ENCODE measurements around the gene ADAMTSL1. TPM values are rescaled to one million over a fixed set of nuclear protein-coding genes. Genes with fewer than 3 reads are reported as not detected.

Gene ADAMTSL1
- total and polyA plus RNA-seq, 2 experiments from 2014 or later, result 2.3 to 5.0 TPM

GRCh38 chr9:18610956-18611355 is 137.0 kb downstream of the ADAMTSL1 start:
- Histone ChIP-seq H3K4me2 (no peak overlapping the region), H3K79me2 (replicated peaks; ENCODE audit: insufficient read depth) (no peaks in the 10 kb centered on the region), H3K27me3 (ENCODE audit: insufficient read depth) (no peaks in the 10 kb centered on the region; the same call in 1 of the 2 replicates), H3K27ac (ENCODE audit: low read depth) (no peak overlapping the region), H4K20me1 (replicated peaks; ENCODE audit: insufficient read depth) (no peaks in the 10 kb centered on the region), H3K4me3 (no peak overlapping the region), H3K36me3 (ENCODE audit: insufficient read depth) (no peaks in the 10 kb centered on the region), H3F3A (replicated peaks; ENCODE audit: low read depth) (no peaks in the 10 kb centered on the region), H3K9me2 (ENCODE audit: insufficient read depth) (no peaks in the 10 kb centered on the region), H3K4me1 (ENCODE audit: insufficient read depth) (peaks cover 13% of the 10 kb centered on the region), H2AFZ (no peak overlapping the region)
- Mint-ChIP-seq H3K36me3 (ENCODE audit: low read depth) (no peaks in the 10 kb centered on the region), H3K27ac (no peak overlapping the region), H3K4me1 (peaks cover 14% of the 10 kb centered on the region), H3K27me3 (ENCODE audit: insufficient read depth, low read depth, poor library complexity) (no peaks in the 10 kb centered on the region), H3K4me3 (no peak overlapping the region), H3K9me3 (no peaks in the 10 kb centered on the region; the same call in 2 of the 3 replicates)
- DNase-seq (ENCODE audit: low spot score), result no peak
- TF ChIP-seq NANOG (IDR thresholded peaks at IDR 0.05; ENCODE audit: borderline replicate concordance) (no peak), JUNB (IDR thresholded peaks at IDR 0.05; ENCODE audit: unreplicated experiment) (no peak), ZNF114 (CRISPR knock-in tag; IDR thresholded peaks at IDR 0.05) (no peak), POLR2AphosphoS5 (IDR thresholded peaks at IDR 0.05; ENCODE audit: low read depth) (no peak), REST (IDR thresholded peaks at IDR 0.05; ENCODE audit: unreplicated experiment) (no peak), EZH2phosphoT487 (IDR thresholded peaks at IDR 0.05; ENCODE audit: unreplicated experiment) (no peak), CTCF (conservative IDR thresholded peaks at IDR 0.05; ENCODE audit: low read depth in 2 of 2) (no peak), CREB1 (CRISPR knock-in tag; IDR thresholded peaks at IDR 0.05; ENCODE audit: low read depth) (no peak), STAT1 (IDR thresholded peaks at IDR 0.05; ENCODE audit: unreplicated experiment) (no peak), ETS1 (IDR thresholded peaks at IDR 0.05) (no peak), ZNF331 (CRISPR knock-in tag; IDR thresholded peaks at IDR 0.05; ENCODE audit: low read depth) (no peak), EZH2 (IDR thresholded peaks at IDR 0.05; ENCODE audit: low read depth, unreplicated experiment) (no peak)
- TF ChIP-seq, protein P1, sequence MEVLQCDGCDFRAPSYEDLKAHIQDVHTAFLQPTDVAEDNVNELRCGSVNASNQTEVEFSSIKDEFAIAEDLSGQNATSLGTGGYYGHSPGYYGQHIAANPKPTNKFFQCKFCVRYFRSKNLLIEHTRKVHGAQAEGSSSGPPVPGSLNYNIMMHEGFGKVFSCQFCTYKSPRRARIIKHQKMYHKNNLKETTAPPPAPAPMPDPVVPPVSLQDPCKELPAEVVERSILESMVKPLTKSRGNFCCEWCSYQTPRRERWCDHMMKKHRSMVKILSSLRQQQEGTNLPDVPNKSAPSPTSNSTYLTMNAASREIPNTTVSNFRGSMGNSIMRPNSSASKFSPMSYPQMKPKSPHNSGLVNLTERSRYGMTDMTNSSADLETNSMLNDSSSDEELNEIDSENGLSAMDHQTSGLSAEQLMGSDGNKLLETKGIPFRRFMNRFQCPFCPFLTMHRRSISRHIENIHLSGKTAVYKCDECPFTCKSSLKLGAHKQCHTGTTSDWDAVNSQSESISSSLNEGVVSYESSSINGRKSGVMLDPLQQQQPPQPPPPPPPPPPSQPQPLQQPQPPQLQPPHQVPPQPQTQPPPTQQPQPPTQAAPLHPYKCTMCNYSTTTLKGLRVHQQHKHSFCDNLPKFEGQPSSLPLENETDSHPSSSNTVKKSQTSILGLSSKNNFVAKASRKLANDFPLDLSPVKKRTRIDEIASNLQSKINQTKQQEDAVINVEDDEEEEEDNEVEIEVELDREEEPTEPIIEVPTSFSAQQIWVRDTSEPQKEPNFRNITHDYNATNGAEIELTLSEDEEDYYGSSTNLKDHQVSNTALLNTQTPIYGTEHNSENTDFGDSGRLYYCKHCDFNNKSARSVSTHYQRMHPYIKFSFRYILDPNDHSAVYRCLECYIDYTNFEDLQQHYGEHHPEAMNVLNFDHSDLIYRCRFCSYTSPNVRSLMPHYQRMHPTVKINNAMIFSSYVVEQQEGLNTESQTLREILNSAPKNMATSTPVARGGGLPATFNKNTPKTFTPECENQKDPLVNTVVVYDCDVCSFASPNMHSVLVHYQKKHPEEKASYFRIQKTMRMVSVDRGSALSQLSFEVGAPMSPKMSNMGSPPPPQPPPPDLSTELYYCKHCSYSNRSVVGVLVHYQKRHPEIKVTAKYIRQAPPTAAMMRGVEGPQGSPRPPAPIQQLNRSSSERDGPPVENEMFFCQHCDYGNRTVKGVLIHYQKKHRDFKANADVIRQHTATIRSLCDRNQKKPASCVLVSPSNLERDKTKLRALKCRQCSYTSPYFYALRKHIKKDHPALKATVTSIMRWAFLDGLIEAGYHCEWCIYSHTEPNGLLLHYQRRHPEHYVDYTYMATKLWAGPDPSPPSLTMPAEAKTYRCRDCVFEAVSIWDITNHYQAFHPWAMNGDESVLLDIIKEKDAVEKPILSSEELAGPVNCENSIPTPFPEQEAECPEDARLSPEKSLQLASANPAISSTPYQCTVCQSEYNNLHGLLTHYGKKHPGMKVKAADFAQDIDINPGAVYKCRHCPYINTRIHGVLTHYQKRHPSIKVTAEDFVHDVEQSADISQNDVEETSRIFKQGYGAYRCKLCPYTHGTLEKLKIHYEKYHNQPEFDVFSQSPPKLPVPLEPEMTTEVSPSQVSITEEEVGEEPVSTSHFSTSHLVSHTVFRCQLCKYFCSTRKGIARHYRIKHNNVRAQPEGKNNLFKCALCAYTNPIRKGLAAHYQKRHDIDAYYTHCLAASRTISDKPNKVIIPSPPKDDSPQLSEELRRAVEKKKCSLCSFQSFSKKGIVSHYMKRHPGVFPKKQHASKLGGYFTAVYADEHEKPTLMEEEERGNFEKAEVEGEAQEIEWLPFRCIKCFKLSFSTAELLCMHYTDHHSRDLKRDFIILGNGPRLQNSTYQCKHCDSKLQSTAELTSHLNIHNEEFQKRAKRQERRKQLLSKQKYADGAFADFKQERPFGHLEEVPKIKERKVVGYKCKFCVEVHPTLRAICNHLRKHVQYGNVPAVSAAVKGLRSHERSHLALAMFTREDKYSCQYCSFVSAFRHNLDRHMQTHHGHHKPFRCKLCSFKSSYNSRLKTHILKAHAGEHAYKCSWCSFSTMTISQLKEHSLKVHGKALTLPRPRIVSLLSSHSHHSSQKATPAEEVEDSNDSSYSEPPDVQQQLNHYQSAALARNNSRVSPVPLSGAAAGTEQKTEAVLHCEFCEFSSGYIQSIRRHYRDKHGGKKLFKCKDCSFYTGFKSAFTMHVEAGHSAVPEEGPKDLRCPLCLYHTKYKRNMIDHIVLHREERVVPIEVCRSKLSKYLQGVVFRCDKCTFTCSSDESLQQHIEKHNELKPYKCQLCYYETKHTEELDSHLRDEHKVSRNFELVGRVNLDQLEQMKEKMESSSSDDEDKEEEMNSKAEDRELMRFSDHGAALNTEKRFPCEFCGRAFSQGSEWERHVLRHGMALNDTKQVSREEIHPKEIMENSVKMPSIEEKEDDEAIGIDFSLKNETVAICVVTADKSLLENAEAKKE (CRISPR knock-in tag; IDR thresholded peaks at IDR 0.05), result no peak
- no peak for ATAC-seq
